ENCODE measurements around the gene CYTL1. TPM values are rescaled to one million over a fixed set of nuclear protein-coding genes. Genes with fewer than 3 reads are reported as not detected.

CYTL1 gene
- total RNA-seq, 2 experiments from 2014 or later: not detected

DNA sequence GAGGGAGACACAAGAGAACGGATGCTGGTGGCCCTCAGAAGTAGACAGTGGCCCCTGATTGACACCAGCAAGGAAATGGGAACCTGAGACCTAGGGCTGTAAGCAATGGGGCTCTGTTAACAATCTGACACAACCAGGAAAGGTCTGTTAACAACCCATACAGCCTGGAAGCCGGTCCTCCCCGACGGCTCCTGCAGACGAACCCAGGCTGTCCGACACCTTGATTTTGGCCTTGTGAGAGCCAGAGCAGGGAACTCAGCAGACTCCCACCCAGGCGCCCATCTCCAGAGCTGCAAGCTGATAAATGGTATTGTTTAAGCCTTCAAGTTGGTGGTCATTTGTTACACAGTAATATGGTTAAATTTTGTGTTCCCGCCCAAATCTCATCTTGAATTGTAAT, 10.2 kb upstream of the CYTL1 start:
- intact Hi-C loops (cut with micrococcal nuclease): no loop called here
- Mint-ChIP-seq H3K9me3 (no peaks in the 10 kb centered on the region), H3K36me3 (ENCODE audit: low read depth) (no peaks in the 10 kb centered on the region), H3K27me3 (peaks cover 4% of the 10 kb centered on the region), H3K4me1 (ENCODE audit: low read depth) (peaks cover 6% of the 10 kb centered on the region), H3K27ac (no peak overlapping the region), H3K4me3 (no peak overlapping the region)
- no peak for TF ChIP-seq CTCF (IDR thresholded peaks at IDR 0.05)
- CTCF ChIA-PET: no interaction called here
- no peak for ATAC-seq
- POLR2A ChIA-PET: no interaction called here
- DNase-seq: no peak

DNA sequence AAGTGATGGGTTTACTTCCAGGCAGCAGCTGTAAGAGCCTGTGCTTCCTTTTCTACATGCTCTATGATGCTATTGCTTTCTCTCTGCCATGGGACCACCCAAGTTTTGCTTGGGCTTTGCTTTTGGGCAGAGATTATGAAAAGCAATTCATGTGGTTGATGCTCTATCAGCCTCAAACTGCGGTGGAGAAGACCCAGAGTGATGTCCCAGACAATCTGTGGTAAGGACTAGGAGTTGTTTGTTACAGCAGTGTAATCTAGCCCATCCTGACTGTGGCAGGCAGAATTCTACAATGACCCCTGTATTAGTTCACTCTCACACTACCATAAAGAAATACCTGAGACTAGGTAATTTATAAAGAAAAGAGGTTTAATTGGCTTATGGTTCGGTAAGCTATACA, 9.2 kb upstream of the CYTL1 start:
- POLR2A ChIA-PET: no interaction called here
- no peak for TF ChIP-seq CTCF (IDR thresholded peaks at IDR 0.05)
- no peak for DNase-seq
- Mint-ChIP-seq H3K27ac (no peak overlapping the region), H3K36me3 (ENCODE audit: low read depth) (no peaks in the 10 kb centered on the region), H3K4me3 (no peak overlapping the region), H3K4me1 (ENCODE audit: low read depth) (peaks cover 2% of the 10 kb centered on the region), H3K9me3 (no peaks in the 10 kb centered on the region), H3K27me3 (peaks cover 4% of the 10 kb centered on the region)
- CTCF ChIA-PET: no interaction called here
- no peak for ATAC-seq
- intact Hi-C loops (cut with micrococcal nuclease): no loop called here

DNA sequence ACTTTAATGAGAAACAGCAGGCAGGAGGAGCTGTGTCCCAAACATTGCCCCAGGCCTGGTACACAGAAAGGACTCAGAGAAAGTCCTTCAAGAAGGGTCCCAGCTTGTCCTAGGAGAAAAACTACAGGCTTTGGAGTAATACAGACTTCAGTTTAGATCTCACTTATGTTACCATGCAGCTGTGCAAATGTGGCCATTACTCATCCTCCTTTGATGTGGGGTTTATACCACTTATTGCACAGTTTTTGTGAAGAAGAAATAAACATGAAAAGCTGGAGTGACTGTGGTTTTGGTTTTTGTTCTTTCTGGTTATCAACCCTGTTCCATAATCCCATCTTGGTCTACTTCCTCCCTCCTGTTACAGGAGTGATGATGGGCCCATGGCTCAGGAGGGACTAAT, 8.1 kb upstream of the CYTL1 start:
- DNase-seq: no peak
- CTCF ChIA-PET: no interaction called here
- no peak for TF ChIP-seq CTCF (IDR thresholded peaks at IDR 0.05)
- H3K36me3 Mint-ChIP-seq (ENCODE audit: low read depth): no peaks in the 10 kb centered on the region
- POLR2A ChIA-PET: interaction anchor here (0.6 kb wide), 1 partner anchor 795 kb away, joined by 3 read pairs; no protein-coding TSS in a partner anchor
- ATAC-seq: no peak
- H3K4me1 Mint-ChIP-seq (ENCODE audit: low read depth): no peaks in the 10 kb centered on the region
- no peaks in the 10 kb centered on the region for H3K9me3 Mint-ChIP-seq
- no peak overlapping the region for H3K4me3 Mint-ChIP-seq
- intact Hi-C loops (cut with micrococcal nuclease): no loop called here
- H3K27ac Mint-ChIP-seq: no peak overlapping the region
- peaks cover 4% of the 10 kb centered on the region for H3K27me3 Mint-ChIP-seq

GRCh38 chr4:5026371-5026770, 7.1 kb upstream of the CYTL1 start:
- no peak for ATAC-seq
- Mint-ChIP-seq H3K9me3 (no peaks in the 10 kb centered on the region), H3K4me3 (no peak overlapping the region), H3K36me3 (ENCODE audit: low read depth) (no peaks in the 10 kb centered on the region), H3K27me3 (peaks cover 3% of the 10 kb centered on the region), H3K4me1 (ENCODE audit: low read depth) (no peaks in the 10 kb centered on the region), H3K27ac (no peak overlapping the region)
- ChIA-PET POLR2A (no interaction called here), CTCF (no interaction called here)
- no peak for TF ChIP-seq CTCF (IDR thresholded peaks at IDR 0.05)
- intact Hi-C loops (cut with micrococcal nuclease): no loop called here
- DNase-seq: no peak

GRCh38 chr4:5024673-5025072, 5.4 kb upstream of the CYTL1 start:
- Mint-ChIP-seq H3K27me3 (peaks cover 3% of the 10 kb centered on the region), H3K4me1 (ENCODE audit: low read depth) (no peaks in the 10 kb centered on the region), H3K36me3 (ENCODE audit: low read depth) (no peaks in the 10 kb centered on the region), H3K9me3 (no peaks in the 10 kb centered on the region), H3K4me3 (no peak overlapping the region), H3K27ac (no peak overlapping the region)
- no peak for DNase-seq
- intact Hi-C loops (cut with micrococcal nuclease): no loop called here
- POLR2A ChIA-PET: no interaction called here
- no peak for ATAC-seq
- TF ChIP-seq CTCF (IDR thresholded peaks at IDR 0.05): no peak
- CTCF ChIA-PET: no interaction called here
